GM19099 (cell line): Measurements from ENCODE around the gene HMGN2.

Source experiments
- POLR2A ChIP-seq: IDR thresholded peaks from 3 replicates; pipeline ENCODE4 v1.6.1; 2011; ENCODE audit warnings: low read depth; ENCODE audit not compliant: insufficient read length; ENCODE audit errors: extremely low read depth

Gene HMGN2

GRCh38 chr1:26471498-26472319 is 531 bp upstream of the HMGN2 start:
- TF ChIP-seq POLR2A, result no peak

GRCh38 chr1:26472901-26473845 is 933 bp downstream of the HMGN2 start:
- no peak for TF ChIP-seq POLR2A

GRCh38 chr1:26474818-26475217 is 2.6 kb downstream of the HMGN2 start:
- TF ChIP-seq POLR2A, result no peak

- no peak for TF ChIP-seq POLR2A
Observed at GRCh38 chr1:26475989-26476388, 3.7 kb downstream of the HMGN2 start.

- peak; percentile 14 for TF ChIP-seq POLR2A
Observed at GRCh38 chr1:26476958-26477357, 4.7 kb downstream of the HMGN2 start.

- TF ChIP-seq POLR2A, result no peak
Observed at GRCh38 chr1:26477446-26478152, 5.4 kb downstream of the HMGN2 start.

- TF ChIP-seq POLR2A, result no peak
Observed at GRCh38 chr1:26478159-26478558, 5.9 kb downstream of the HMGN2 start.

- TF ChIP-seq POLR2A, result no peak
Observed at GRCh38 chr1:26478988-26479387, 6.7 kb downstream of the HMGN2 start.

- no peak for TF ChIP-seq POLR2A
Observed at GRCh38 chr1:26482921-26483320, 10.7 kb downstream of the HMGN2 start.

GRCh38 chr1:26483980-26484379 is 11.7 kb downstream of the HMGN2 start:
- no peak for TF ChIP-seq POLR2A

GRCh38 chr1:26490155-26490554 is 17.9 kb downstream of the HMGN2 start:
- TF ChIP-seq POLR2A, result no peak

- TF ChIP-seq POLR2A, result no peak
Observed at GRCh38 chr1:26493267-26493666, 21.0 kb downstream of the HMGN2 start.

- TF ChIP-seq POLR2A, result no peak
Observed at GRCh38 chr1:26493938-26494337, 21.7 kb downstream of the HMGN2 start.

- TF ChIP-seq POLR2A, result no peak
Observed at GRCh38 chr1:26496861-26497260, 24.6 kb downstream of the HMGN2 start.

- TF ChIP-seq POLR2A, result no peak
Observed at GRCh38 chr1:26498894-26499293, 26.7 kb downstream of the HMGN2 start.
